H1 (cell line): ENCODE data around the gene TRIP13. TPM values are rescaled to one million over a fixed set of nuclear protein-coding genes. Genes with fewer than 3 reads are reported as not detected.
"Not testable (repeated sequence)": the region's sequence is repeated elsewhere in the genome, so short reads cannot be mapped to it uniquely, and the experiment has no call there.

Experiments
- CTCF ChIA-PET: fragments of 300-600 bp; sonication (Branson Sonifier 250); formaldehyde crosslinking; loops from one replicate; lab custom pipeline; 2021; ENCODE audit not compliant: partially characterized antibody; lab: Charles Lee
- POLR2A ChIA-PET: fragments of 300-600 bp; sonication (Branson Sonifier 250); formaldehyde crosslinking; loops from one replicate; lab custom pipeline; 2021; ENCODE audit warnings: inconsistent platforms; ENCODE audit not compliant: partially characterized antibody; lab: Charles Lee
- DNase-seq, 2 experiments: peaks; one replicate each; pipeline versions ENCODE4 v3.0.0 to v3.0.0-alpha.2; 2010 to 2022; ENCODE audit warnings: low spot score in 2 of 2, low read depth in 1 of 2, mixed read lengths in 1 of 2
- FAIRE-seq: peaks from 2 replicates; lab custom pipeline; 2011; peaks lifted over from hg19 to GRCh38; lab: Jason Lieb, UNC
- H2AFZ ChIP-seq: 2 replicates; pipeline ENCODE4 v1.8.1; 2012; ENCODE audit warnings: low read length, inconsistent platforms
- H2AK5ac ChIP-seq: 2 replicates; pipeline ENCODE4 v1.6.1; 2013; ENCODE audit warnings: low read depth, low read length
- H2BK120ac ChIP-seq: replicated peaks from 2 replicates; pipeline ENCODE3; 2013; ENCODE audit warnings: low read depth, low read length, inconsistent platforms
- H2BK12ac ChIP-seq: 2 replicates; pipeline ENCODE4 v1.6.1; 2013; ENCODE audit warnings: low read depth, low read length
- H2BK15ac ChIP-seq: 2 replicates; pipeline ENCODE4 v1.6.1; 2013; ENCODE audit warnings: low read length
- H2BK20ac ChIP-seq: 2 replicates; pipeline ENCODE4 v1.6.1; 2013; ENCODE audit warnings: low read length
- H2BK5ac ChIP-seq: 2 replicates; pipeline ENCODE4 v1.6.1; 2013; ENCODE audit warnings: low read depth, low read length
- H3K14ac ChIP-seq: 2 replicates; pipeline ENCODE4 v1.6.1; 2013; ENCODE audit warnings: inconsistent platforms; ENCODE audit not compliant: insufficient read length
- H3K18ac ChIP-seq: 2 replicates; pipeline ENCODE4 v1.6.1; 2013; ENCODE audit warnings: low read length; ENCODE audit errors: extremely low read depth
- H3K23ac ChIP-seq: 2 replicates; pipeline ENCODE4 v1.6.1; 2013; ENCODE audit warnings: inconsistent platforms; ENCODE audit not compliant: insufficient read length
- H3K23me2 ChIP-seq: 2 replicates; pipeline ENCODE4 v1.6.1; 2013; ENCODE audit warnings: low read depth, low read length
- H3K27ac ChIP-seq: 2 replicates; pipeline ENCODE4 v1.6.1; 2011; ENCODE audit warnings: low read depth, low read length, inconsistent platforms
- H3K27me3 ChIP-seq, 4 experiments: replicated peaks in 1 of 4; 1 replicate in 1 of 4; 2 replicates in 3 of 4; pipeline versions ENCODE4 v1.6.1 to v1.8.1; 2011 to 2013; ENCODE audit warnings: low read length in 3 of 4, mild to moderate bottlenecking in 3 of 4, inconsistent platforms in 2 of 4, mixed read lengths in 2 of 4, moderate library complexity in 1 of 4; ENCODE audit not compliant: control insufficient read depth in 3 of 4, insufficient read depth in 3 of 4; ENCODE audit errors: extremely low read depth in 1 of 4
- H3K36me3 ChIP-seq, 4 experiments: 2 replicates each; pipeline versions ENCODE4 v1.6.1 to v1.8.1; 2011 to 2013; ENCODE audit warnings: mild to moderate bottlenecking in 4 of 4, low read length in 3 of 4, moderate library complexity in 2 of 4, control low read depth in 1 of 4, inconsistent platforms in 1 of 4; ENCODE audit not compliant: insufficient read depth in 4 of 4, control insufficient read depth in 2 of 4
- H3K4ac ChIP-seq: replicated peaks from 2 replicates; pipeline ENCODE3; 2013; ENCODE audit warnings: low read length, low read depth, mixed read lengths, inconsistent platforms; ENCODE audit not compliant: insufficient read length
- H3K4me1 ChIP-seq, 4 experiments: replicated peaks in 1 of 4; 1 replicate in 1 of 4; 2 replicates in 3 of 4; pipeline versions ENCODE4 v1.6.1 to v1.8.1; 2011 to 2013; ENCODE audit warnings: low read length in 3 of 4, inconsistent platforms in 2 of 4, mixed read lengths in 1 of 4; ENCODE audit not compliant: insufficient read depth in 4 of 4, control insufficient read depth in 3 of 4
- H3K4me2 ChIP-seq, 2 experiments: 2 replicates each; pipeline versions ENCODE4 v1.6.1 to v1.8.1; 2011 to 2013; ENCODE audit warnings: low read depth in 2 of 2, low read length in 2 of 2, control low read depth in 1 of 2, inconsistent platforms in 1 of 2, mild to moderate bottlenecking in 1 of 2; ENCODE audit not compliant: insufficient read depth in 1 of 2
- H3K4me3 ChIP-seq, 4 experiments: fragments of 200-600, 300-600 bp in 1 of 4; sonication (generic), shearing (Covaris generic), sonication (Bioruptor Twin) in 1 of 4; 2 replicates each; pipeline versions ENCODE4 v1.5.1 to v1.8.1; 2011 to 2016; ENCODE audit warnings: low read length in 4 of 4, low read depth in 3 of 4, control low read depth in 2 of 4, inconsistent platforms in 2 of 4, mild to moderate bottlenecking in 2 of 4, mixed read lengths in 1 of 4, moderate library complexity in 1 of 4; ENCODE audit not compliant: insufficient read depth in 2 of 4; ENCODE audit errors: extremely low read depth in 1 of 4
- H3K56ac ChIP-seq: replicated peaks from 2 replicates; pipeline ENCODE3; 2013; ENCODE audit warnings: low read depth, mild to moderate bottlenecking, mixed read lengths, low read length, inconsistent platforms; ENCODE audit not compliant: insufficient read length
- H3K79me1 ChIP-seq: 2 replicates; pipeline ENCODE4 v1.6.1; 2013; ENCODE audit warnings: low read depth, low read length, control low read depth
- H3K79me2 ChIP-seq, 2 experiments: 2 replicates each; pipeline versions ENCODE4 v1.6.1 to v1.8.1; 2012 to 2013; ENCODE audit warnings: low read length in 2 of 2, mild to moderate bottlenecking in 2 of 2, inconsistent platforms in 1 of 2; ENCODE audit not compliant: insufficient read depth in 2 of 2, control insufficient read depth in 1 of 2
- H3K9ac ChIP-seq, 4 experiments: replicated peaks in 1 of 4; 1 replicate in 1 of 4; 2 replicates in 3 of 4; pipeline versions ENCODE4 v1.6.1 to v1.8.1; 2011 to 2013; ENCODE audit warnings: low read depth in 3 of 4, low read length in 3 of 4, control low read depth in 2 of 4, mild to moderate bottlenecking in 2 of 4, moderate library complexity in 2 of 4, inconsistent platforms in 1 of 4; ENCODE audit errors: extremely low read depth in 1 of 4
- H3K9me3 ChIP-seq, 2 experiments: 2 replicates each; pipeline versions ENCODE4 v1.6.1 to v1.8.1; 2012 to 2013; ENCODE audit warnings: mild to moderate bottlenecking in 2 of 2, moderate library complexity in 2 of 2, control low read depth in 1 of 2, inconsistent platforms in 1 of 2, low read depth in 1 of 2, low read length in 1 of 2, mixed read lengths in 1 of 2; ENCODE audit not compliant: insufficient read depth in 2 of 2
- H4K20me1 ChIP-seq, 2 experiments: replicated peaks in 1 of 2; 2 replicates each; pipeline versions ENCODE3 to v1.8.1; 2011 to 2013; ENCODE audit warnings: inconsistent platforms in 2 of 2, low read length in 2 of 2, mild to moderate bottlenecking in 1 of 2; ENCODE audit not compliant: insufficient read depth in 2 of 2, control insufficient read depth in 1 of 2
- H4K5ac ChIP-seq: 2 replicates; pipeline ENCODE4 v1.6.1; 2013; ENCODE audit warnings: low read length, low read depth, mixed read lengths, inconsistent platforms; ENCODE audit not compliant: insufficient read length
- H4K8ac ChIP-seq: 2 replicates; pipeline ENCODE4 v1.8.0; 2013; ENCODE audit warnings: mild to moderate bottlenecking, moderate library complexity, low read length, inconsistent platforms; ENCODE audit not compliant: insufficient read depth; ENCODE audit errors: extremely low read depth
- H4K91ac ChIP-seq: replicated peaks from 2 replicates; pipeline ENCODE3; 2013; ENCODE audit warnings: low read length, mixed read lengths, inconsistent platforms; ENCODE audit not compliant: insufficient read length
- GABPA ChIP-seq: IDR thresholded peaks from 2 replicates; pipeline ENCODE4 v1.6.1; 2011; ENCODE audit warnings: mild to moderate bottlenecking, low read length, moderate library complexity, borderline replicate concordance; ENCODE audit not compliant: insufficient read depth
- GTF2F1 ChIP-seq: IDR thresholded peaks from 2 replicates; pipeline ENCODE4 v1.6.1; 2012; ENCODE audit warnings: low read depth, low read length, improper control_type of control experiment, borderline replicate concordance
- KDM1A ChIP-seq: fragments of 200-600, 300-600 bp; sonication (generic); IDR thresholded peaks from 2 replicates; pipeline ENCODE4 v1.7.1; 2016; ENCODE audit warnings: mild to moderate bottlenecking, low read length, borderline replicate concordance
- KDM4A ChIP-seq: IDR thresholded peaks from one replicate; pipeline ENCODE4 v1.7.1; 2012; ENCODE audit warnings: low read depth, mild to moderate bottlenecking, moderate library complexity, low read length, inconsistent platforms; ENCODE audit not compliant: severe bottlenecking
- POLR2AphosphoS5 ChIP-seq: IDR thresholded peaks from 2 replicates; pipeline ENCODE4 v1.6.1; 2011; ENCODE audit warnings: low read depth, low read length
- SP4 ChIP-seq: IDR thresholded peaks from 2 replicates; pipeline ENCODE4 v1.6.1; 2012; ENCODE audit warnings: low read length, inconsistent platforms
- TEAD4 ChIP-seq: IDR thresholded peaks from 2 replicates; pipeline ENCODE4 v1.6.1; 2012; ENCODE audit warnings: low read depth, low read length, inconsistent platforms, mixed read lengths
- YY1 ChIP-seq: IDR thresholded peaks from 2 replicates; pipeline ENCODE4 v1.6.1; 2011; ENCODE audit warnings: low read depth, mild to moderate bottlenecking, low read length
- polyA plus RNA-seq, 7 experiments: library from polyadenylated mRNA; depleted of rRNA in 3 of 7; stranded (reverse) in 5 of 7; unstranded in 2 of 7; fragments of >200 nt in 5 of 7; fragments of 200-250 nt in 2 of 7; gene quantifications; 1 replicate in 5 of 7; 2 replicates in 1 of 7; 4 replicates in 1 of 7; pipeline versions ENCODE4 v1.2.1 to v1.2.3, GENCODE V29; 2011 to 2013; ENCODE audit warnings: missing spikeins in 2 of 7, mixed read lengths in 2 of 7
- total RNA-seq: library from RNA; stranded (reverse); fragmentation: NEBNext Ultra II Directional; extraction: Animal tissue kit (Norgen Biotek cat#: 25700); gene quantifications from 2 replicates; pipeline ENCODE4 v1.2.1, GENCODE V29; 2021
- TF ChIP-seq, protein P1 (sequence below): IDR thresholded peaks from 2 replicates; pipeline ENCODE4 v1.6.1; 2011; ENCODE audit warnings: low read depth, mild to moderate bottlenecking, low read length; ENCODE audit not compliant: insufficient read depth

TRIP13 gene
- total and polyA plus RNA-seq, 2 of the 8 experiments (the other 6 are each of a cell fraction or from before 2014, with no cell fraction given), result 20.0 to 39.2 TPM

DNA sequence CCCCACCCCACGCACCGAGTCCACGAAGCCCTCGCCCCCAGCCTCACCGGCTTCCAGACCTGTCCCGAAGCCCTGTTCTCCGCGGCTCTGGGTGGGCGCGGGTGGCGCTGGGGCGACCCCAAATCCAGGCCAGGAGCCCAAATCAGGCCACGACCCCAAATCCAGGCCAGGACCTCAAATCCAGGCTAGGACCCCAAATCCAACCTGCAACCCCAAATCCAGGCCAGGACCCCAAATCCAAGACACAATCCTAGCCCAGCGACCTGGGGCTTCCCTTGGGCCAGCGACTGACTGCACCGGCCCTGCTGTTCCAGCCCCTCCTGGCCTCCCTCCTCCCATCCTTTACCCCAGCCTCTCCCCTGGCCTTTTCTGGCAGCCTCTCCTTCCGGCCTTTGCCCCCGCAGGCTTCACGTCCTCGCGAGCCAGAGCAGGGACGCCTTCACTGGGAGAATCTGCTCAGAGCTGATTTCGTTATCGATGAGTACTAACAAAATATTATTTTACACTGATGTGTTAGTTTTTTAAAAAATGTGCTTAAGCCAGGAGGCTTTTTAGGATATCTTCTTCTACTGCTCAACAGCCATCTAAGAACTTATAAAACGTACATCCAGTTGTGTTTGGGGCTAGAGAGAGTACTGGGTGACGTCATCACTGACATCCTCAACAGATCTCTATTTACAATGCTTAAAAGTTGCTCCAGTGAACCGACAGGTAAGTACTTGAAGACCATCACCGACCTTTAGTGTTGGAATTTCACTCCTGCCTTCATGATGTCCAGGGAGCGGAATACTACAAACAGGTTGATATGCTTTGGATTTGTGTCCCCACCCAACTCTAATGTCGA lies 34.7 kb downstream of the TRIP13 start (continued):
- no peak for TF ChIP-seq KDM1A
- no peak for TF ChIP-seq GTF2F1
- no peak for TF ChIP-seq SP4
- TF ChIP-seq, protein P1, sequence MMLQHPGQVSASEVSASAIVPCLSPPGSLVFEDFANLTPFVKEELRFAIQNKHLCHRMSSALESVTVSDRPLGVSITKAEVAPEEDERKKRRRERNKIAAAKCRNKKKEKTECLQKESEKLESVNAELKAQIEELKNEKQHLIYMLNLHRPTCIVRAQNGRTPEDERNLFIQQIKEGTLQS, result no peak
- no peak for TF ChIP-seq YY1
- TF ChIP-seq KDM4A, result no peak
- TF ChIP-seq POLR2AphosphoS5, result no peak
- TF ChIP-seq TEAD4, result no peak
- TF ChIP-seq GABPA, result no peak

DNA sequence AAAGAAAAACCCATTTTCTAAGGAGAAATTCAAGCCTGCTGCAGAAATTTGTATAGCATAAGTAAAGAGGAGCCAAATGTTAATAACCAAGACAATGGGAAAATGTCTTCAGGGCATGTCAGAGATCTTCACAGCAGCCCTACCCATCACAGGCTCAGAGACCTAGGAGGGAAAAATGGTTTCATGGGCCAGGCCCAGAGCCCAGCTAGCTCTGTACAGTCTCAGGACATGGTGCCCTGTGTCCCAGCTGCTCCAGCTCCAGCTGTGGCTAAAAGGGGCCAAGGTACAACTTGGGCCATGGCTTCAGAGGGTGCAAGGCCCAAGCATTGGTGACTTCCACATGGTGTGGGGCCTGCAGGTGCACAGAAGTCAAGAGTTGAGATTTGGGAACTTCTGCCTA lies 36.5 kb downstream of the TRIP13 start:
- H3K27ac ChIP-seq, H3K79me2 ChIP-seq, H3K18ac ChIP-seq, H3K56ac ChIP-seq, H3K4me3 ChIP-seq, H3K23ac ChIP-seq, H3K14ac ChIP-seq, H4K91ac ChIP-seq, H2BK15ac ChIP-seq, H3K9me3 ChIP-seq, H2AFZ ChIP-seq, FAIRE-seq, H2BK5ac ChIP-seq, H3K79me1 ChIP-seq, H3K23me2 ChIP-seq, H3K4ac ChIP-seq, H3K36me3 ChIP-seq, H3K4me1 ChIP-seq, H4K5ac ChIP-seq, H4K8ac ChIP-seq, DNase-seq, H2BK120ac ChIP-seq, POLR2A ChIA-PET, H4K20me1 ChIP-seq, H2BK20ac ChIP-seq, H3K4me2 ChIP-seq, H2AK5ac ChIP-seq, H2BK12ac ChIP-seq, H3K9ac ChIP-seq: not testable (repeated sequence)
- H3K27me3 ChIP-seq, result peaks cover 3 to 20% (median 16%) of the 10 kb centered on the region in 4 experiments
- CTCF ChIA-PET, result interaction anchor here (0.8 to 3.3 kb wide), 2 partner anchors 25 to 61 kb away, joined by 3 to 10 read pairs; no protein-coding TSS in a partner anchor
